ENCODE results near the gene C1orf159.

GRCh38 chr1:1149416-1149815 lies 33.5 kb upstream of the C1orf159 start:
- no peak for TF ChIP-seq CTCF (IDR thresholded peaks at IDR 0.05)
- no peak for TF ChIP-seq POLR2A (IDR thresholded peaks at IDR 0.05)
- TF ChIP-seq POLR2AphosphoS5 (IDR thresholded peaks at IDR 0.05): no peak
- TF ChIP-seq EP300 (IDR thresholded peaks at IDR 0.05): no peak

All from sigmoid colon (tissue), 4 donors.